HUES48 (cell line): ENCODE data around the gene CPNE5.

Source experiments
- H3K27ac ChIP-seq: one replicate; pipeline ENCODE4 v1.7.0; 2013; ENCODE audit warnings: low read depth, low read length, inconsistent platforms
- H3K27me3 ChIP-seq: 2 replicates; pipeline ENCODE4 v1.6.1; 2013; ENCODE audit warnings: mild to moderate bottlenecking, low read length; ENCODE audit not compliant: control insufficient read depth, insufficient read depth
- H3K36me3 ChIP-seq: 2 replicates; pipeline ENCODE4 v1.6.1; 2013; ENCODE audit warnings: low read length; ENCODE audit not compliant: control insufficient read depth, insufficient read depth
- H3K4me1 ChIP-seq: 2 replicates; pipeline ENCODE4 v1.6.1; 2013; ENCODE audit warnings: mild to moderate bottlenecking, low read length; ENCODE audit not compliant: control insufficient read depth, insufficient read depth
- H3K4me3 ChIP-seq: 2 replicates; pipeline ENCODE4 v1.5.1; 2013; ENCODE audit warnings: mild to moderate bottlenecking, low read depth, low read length
- H3K9ac ChIP-seq: 2 replicates; pipeline ENCODE4 v1.6.1; 2013; ENCODE audit warnings: mild to moderate bottlenecking, low read depth, low read length, moderate library complexity
- H3K9me3 ChIP-seq: 2 replicates; pipeline ENCODE4 v1.6.1; 2013; ENCODE audit warnings: low read length; ENCODE audit not compliant: control insufficient read depth, insufficient read depth

The CPNE5 gene

GRCh38 chr6:36772397-36772796 lies 66.8 kb downstream of the CPNE5 start:
- Histone ChIP-seq H3K27ac (no peak overlapping the region), H3K4me1 (peaks cover 10% of the 10 kb centered on the region), H3K9ac (no peak overlapping the region), H3K36me3 (no peaks in the 10 kb centered on the region), H3K27me3 (no peaks in the 10 kb centered on the region), H3K4me3 (no peak overlapping the region), H3K9me3 (no peaks in the 10 kb centered on the region)

GRCh38 chr6:36771145-36771544 lies 68.1 kb downstream of the CPNE5 start:
- Histone ChIP-seq H3K4me1 (peaks cover 8% of the 10 kb centered on the region), H3K4me3 (no peak overlapping the region), H3K9me3 (no peaks in the 10 kb centered on the region), H3K36me3 (no peaks in the 10 kb centered on the region), H3K9ac (no peak overlapping the region), H3K27me3 (no peaks in the 10 kb centered on the region), H3K27ac (no peak overlapping the region)

DNA sequence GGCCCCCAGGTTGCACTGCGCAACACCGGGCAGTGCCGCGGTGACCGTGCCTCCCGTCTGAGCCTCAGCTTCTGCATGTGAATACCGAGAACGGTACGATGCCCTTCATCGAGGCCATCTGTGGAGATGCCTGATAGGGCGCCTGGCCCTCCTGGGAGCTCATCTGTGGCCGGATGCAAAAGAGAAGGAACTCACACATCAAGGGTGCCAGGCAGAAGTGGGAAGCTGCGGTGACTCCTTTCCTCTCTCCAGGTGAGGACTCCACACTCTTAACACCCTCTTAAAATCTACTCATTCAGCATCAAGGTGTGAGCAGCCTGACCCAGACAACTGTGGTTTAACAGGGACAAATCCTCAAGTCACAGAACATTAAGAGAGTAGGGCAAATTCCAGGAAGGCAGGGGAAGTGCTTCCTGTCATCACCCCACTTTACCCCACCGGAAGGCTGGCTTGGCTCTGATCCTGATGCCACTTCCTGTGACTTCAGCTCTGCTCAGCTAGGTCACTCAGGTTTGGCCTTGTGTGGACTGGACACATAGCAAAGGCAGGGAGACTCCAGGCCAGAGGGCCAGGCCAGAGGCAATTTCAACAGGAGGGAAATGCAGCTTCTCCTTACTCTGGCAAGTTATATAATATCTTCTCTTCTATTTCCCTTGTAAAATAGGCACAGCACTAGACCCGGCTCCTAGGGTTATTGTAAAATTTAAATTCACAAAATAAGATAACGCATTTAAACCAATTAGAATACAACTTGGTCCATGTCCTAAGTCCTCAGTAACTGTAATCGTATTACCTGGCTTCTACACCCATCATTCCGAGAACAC lies 69.4 kb downstream of the CPNE5 start:
- no peaks in the 10 kb centered on the region for H3K27me3 ChIP-seq
- H3K9ac ChIP-seq = no peak overlapping the region

DNA sequence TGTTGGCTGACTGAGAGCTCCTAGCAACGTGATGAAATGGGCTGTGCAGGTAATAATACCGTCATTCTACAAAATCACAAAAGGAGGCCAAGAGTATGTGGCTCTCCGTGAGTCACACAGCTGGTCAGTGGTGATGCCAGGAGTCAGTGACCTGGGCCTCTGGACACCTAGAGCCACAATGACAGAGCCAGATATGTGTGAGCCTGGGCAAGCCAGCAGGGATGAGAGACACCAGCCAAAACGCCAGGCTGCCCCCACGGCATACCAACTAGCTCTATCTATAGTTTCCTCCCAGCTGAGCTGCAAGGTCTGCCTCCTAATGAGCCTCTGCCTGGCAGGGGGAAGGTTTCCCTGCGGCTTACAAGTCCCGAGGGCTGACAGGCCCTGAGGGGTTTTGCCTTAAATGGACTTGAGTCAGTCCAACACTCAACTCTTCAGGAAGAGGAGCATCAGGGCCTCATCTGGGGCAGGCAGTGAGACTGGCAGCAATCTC lies 70.0 kb downstream of the CPNE5 start:
- Histone ChIP-seq H3K9ac (no peak overlapping the region), H3K4me3 (no peak overlapping the region), H3K27me3 (no peaks in the 10 kb centered on the region), H3K4me1 (peaks cover 10% of the 10 kb centered on the region), H3K27ac (no peak overlapping the region), H3K36me3 (no peaks in the 10 kb centered on the region), H3K9me3 (no peaks in the 10 kb centered on the region)

More for the DNA sequence above, 69.4 kb downstream of the CPNE5 start:
- Histone ChIP-seq H3K36me3 (no peaks in the 10 kb centered on the region), H3K9me3 (no peaks in the 10 kb centered on the region), H3K27ac (no peak overlapping the region), H3K4me3 (no peak overlapping the region), H3K4me1 (peaks cover 8% of the 10 kb centered on the region)

- Histone ChIP-seq H3K27ac (no peak overlapping the region), H3K4me3 (no peak overlapping the region), H3K9ac (no peak overlapping the region), H3K4me1 (peaks cover 5% of the 10 kb centered on the region), H3K36me3 (no peaks in the 10 kb centered on the region), H3K9me3 (no peaks in the 10 kb centered on the region), H3K27me3 (no peaks in the 10 kb centered on the region)
Observed at GRCh38 chr6:36766399-36766945, 72.8 kb downstream of the CPNE5 start.

DNA sequence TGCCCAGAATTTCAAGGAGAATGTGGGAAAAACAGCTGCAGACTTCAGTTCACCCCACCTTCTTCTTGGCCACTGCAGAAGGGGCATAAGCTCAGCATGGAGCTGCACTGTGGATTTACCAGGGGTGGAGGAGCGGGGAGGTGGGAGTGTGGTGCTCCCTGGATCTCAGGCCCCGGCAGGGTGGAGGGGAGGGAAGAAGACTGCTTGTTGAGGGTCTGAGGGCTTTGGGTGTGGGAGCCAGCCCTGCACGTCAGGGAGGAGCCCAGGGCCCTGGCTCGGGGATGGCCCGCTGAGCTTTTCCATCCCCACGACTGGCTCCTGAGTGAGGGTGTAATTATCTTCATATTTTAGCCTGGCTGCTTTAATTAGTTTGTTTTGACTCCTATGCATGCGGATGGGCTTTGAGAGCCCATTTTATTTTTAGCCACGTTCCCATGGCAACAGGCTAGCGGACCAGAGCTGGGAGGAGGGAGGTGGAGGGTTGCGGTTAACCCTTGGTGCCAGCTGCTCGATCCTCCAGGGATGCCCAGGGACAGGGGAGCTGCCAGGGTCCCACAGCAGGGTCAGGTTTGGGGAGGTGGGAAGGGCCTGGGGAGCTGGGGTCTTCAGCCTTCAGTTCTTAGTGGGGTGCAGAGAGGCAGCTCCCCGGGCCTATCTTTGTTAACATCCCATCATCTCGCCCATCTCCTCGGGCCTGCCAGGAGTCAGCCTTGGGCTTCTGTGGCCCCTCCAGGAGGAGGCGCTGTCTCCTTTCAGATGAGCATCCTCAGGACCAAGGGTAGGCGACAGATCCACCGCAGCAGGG lies 73.4 kb downstream of the CPNE5 start:
- Histone ChIP-seq H3K4me3 (no peak overlapping the region), H3K27ac (no peak overlapping the region), H3K9me3 (no peaks in the 10 kb centered on the region), H3K27me3 (no peaks in the 10 kb centered on the region), H3K4me1 (peaks cover 5% of the 10 kb centered on the region), H3K9ac (no peak overlapping the region), H3K36me3 (no peaks in the 10 kb centered on the region)

GRCh38 chr6:36765190-36765589 lies 74.1 kb downstream of the CPNE5 start:
- H3K9ac ChIP-seq = no peak overlapping the region
- H3K4me3 ChIP-seq = no peak overlapping the region
- H3K36me3 ChIP-seq = no peaks in the 10 kb centered on the region
- H3K9me3 ChIP-seq = no peaks in the 10 kb centered on the region
- H3K27ac ChIP-seq = no peak overlapping the region
- H3K4me1 ChIP-seq = peaks cover 5% of the 10 kb centered on the region
- no peaks in the 10 kb centered on the region for H3K27me3 ChIP-seq

DNA sequence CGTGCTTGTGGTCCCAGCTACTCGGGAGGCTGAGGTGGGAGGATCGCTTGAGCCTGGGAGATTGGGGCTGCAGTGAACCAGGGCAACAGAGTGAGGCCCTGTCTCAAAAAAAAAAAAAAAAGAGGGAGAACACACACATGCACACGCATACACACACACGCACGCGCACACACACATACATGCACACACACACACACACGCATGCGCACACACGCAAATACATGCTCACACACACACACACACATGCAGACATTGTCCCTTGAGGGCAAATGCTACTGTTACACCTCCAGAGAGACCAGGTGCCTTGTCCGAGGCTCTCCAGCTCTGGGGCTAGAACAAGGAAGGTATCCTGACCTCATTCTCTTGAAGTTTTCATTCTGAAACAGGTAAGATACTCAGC lies 77.1 kb downstream of the CPNE5 start:
- Histone ChIP-seq H3K4me1 (peaks cover 9% of the 10 kb centered on the region), H3K27me3 (no peaks in the 10 kb centered on the region), H3K36me3 (no peaks in the 10 kb centered on the region), H3K4me3 (no peak overlapping the region), H3K9ac (no peak overlapping the region), H3K27ac (no peak overlapping the region), H3K9me3 (no peaks in the 10 kb centered on the region)

DNA sequence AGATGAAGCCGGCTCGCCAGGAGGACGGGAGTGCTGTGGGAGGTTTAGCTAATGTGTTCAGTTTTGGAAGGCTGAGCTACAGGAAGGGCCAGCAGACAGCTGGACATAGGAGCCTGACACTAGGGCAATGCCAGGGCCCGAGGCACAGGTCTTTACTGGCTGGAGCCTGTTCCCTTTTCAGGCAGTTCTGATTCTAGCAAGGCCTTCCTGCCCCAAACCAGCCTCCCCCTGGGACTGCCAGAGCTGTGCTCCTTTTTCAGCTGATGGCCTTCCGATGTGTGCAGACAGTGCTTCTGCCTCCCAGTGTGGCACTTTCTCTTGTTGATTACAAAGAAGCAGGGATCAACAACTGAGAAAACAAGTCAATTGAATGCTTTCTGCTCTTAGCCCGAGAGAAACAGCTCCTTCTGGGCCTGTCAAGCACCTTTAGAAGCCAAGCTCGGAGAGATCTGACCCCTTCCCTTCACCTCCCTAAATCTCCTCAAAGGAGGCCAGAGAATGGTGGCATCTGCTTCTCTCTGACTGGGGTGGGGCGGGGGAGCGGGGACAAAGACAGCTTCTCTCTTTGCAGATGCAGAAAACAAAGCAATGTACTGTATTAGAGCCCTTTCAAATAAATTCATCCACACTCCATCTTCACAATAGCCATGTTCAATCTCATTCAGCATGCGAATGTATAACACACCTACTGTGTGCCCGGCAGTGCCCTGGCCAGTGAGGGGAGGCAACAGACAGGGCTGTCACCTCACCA lies 78.4 kb downstream of the CPNE5 start:
- Histone ChIP-seq H3K9me3 (no peaks in the 10 kb centered on the region), H3K36me3 (no peaks in the 10 kb centered on the region), H3K4me1 (peaks cover 9% of the 10 kb centered on the region), H3K4me3 (no peak overlapping the region), H3K9ac (no peak overlapping the region), H3K27me3 (no peaks in the 10 kb centered on the region), H3K27ac (no peak overlapping the region)

- Histone ChIP-seq H3K27me3 (no peaks in the 10 kb centered on the region), H3K9me3 (no peaks in the 10 kb centered on the region), H3K4me1 (peaks cover 7% of the 10 kb centered on the region), H3K27ac (no peak overlapping the region), H3K9ac (no peak overlapping the region), H3K36me3 (no peaks in the 10 kb centered on the region), H3K4me3 (no peak overlapping the region)
Observed at GRCh38 chr6:36759148-36759759, 80.0 kb downstream of the CPNE5 start.
